OCI-LY1 (cell line): ENCODE results near the gene COPB1.

Experiments used
- CTCF ChIP-seq: fragments of 200-600 bp; sonication (generic), shearing (Covaris generic); IDR thresholded peaks from 2 replicates; pipeline ENCODE4 v1.5.1; 2017; ENCODE audit warnings: mild to moderate bottlenecking, antibody characterized with exemption, low read length, moderate library complexity, mixed read lengths
- EZH2 ChIP-seq: fragments of 200-600 bp; sonication (generic), shearing (Covaris generic); IDR thresholded peaks from 2 replicates; pipeline ENCODE4 v1.8.0; 2017; ENCODE audit warnings: borderline replicate concordance, mixed run types, mild to moderate bottlenecking, antibody characterized with exemption, low read length, moderate library complexity, mixed read lengths

- TF ChIP-seq CTCF (no peak), EZH2 (no peak)
Measured at GRCh38 chr11:14423633-14424032, 76.0 kb downstream of the COPB1 start.
